PC-3 (cell line): ENCODE results near the gene APBA2. TPM values are rescaled to one million over a fixed set of nuclear protein-coding genes. Genes with fewer than 3 reads are reported as not detected.

Experiments
- ATAC-seq: fragments of 200-7000 bp; cut with Tn5 transposase; 2 replicates; pipeline ENCODE4 v1.9.1; 2020; ENCODE audit warnings: mild to moderate bottlenecking, moderate library complexity
- BruUV-seq: library from RNA; stranded (reverse); fragments of 400-500 nt; replicated peaks from 2 replicates; lab custom pipeline; 2021; lab: Mats Ljungman, UMichigan
- CTCF ChIA-PET: fragments of 300-600 bp; sonication (Branson Sonifier 250); formaldehyde crosslinking; loops from one replicate; lab custom pipeline; 2022; ENCODE audit warnings: antibody characterized with exemption; lab: Charles Lee
- POLR2A ChIA-PET: fragments of 300-600 bp; sonication (Branson Sonifier 250); formaldehyde crosslinking; loops from one replicate; lab custom pipeline; 2022; ENCODE audit warnings: antibody characterized with exemption; ENCODE audit not compliant: unreplicated experiment; lab: Charles Lee
- DNase-seq: peaks from one replicate; pipeline ENCODE4 v3.0.0-alpha.2; 2015
- H2AFZ ChIP-seq: fragments of 300-600 bp; sonication (generic); 2 replicates; pipeline ENCODE4 v1.6.0; 2016; ENCODE audit warnings: antibody characterized with exemption, low read length
- H3F3A ChIP-seq: fragments of 300-600 bp; sonication (generic); one replicate; pipeline ENCODE4 v1.6.0; 2017; ENCODE audit warnings: antibody characterized with exemption, low read length, control low read depth, mild to moderate bottlenecking; ENCODE audit not compliant: unreplicated experiment
- H3K27ac ChIP-seq: fragments of 300-600 bp; sonication (generic); 2 replicates; pipeline ENCODE4 v1.5.1; 2016; ENCODE audit warnings: mild to moderate bottlenecking, low read length
- H3K27me3 ChIP-seq: fragments of 300-600 bp; sonication (generic); 2 replicates; pipeline ENCODE4 v1.6.1; 2016; ENCODE audit warnings: low read length, mixed read lengths
- H3K36me3 ChIP-seq: fragments of 300-600 bp; sonication (generic); 2 replicates; pipeline ENCODE4 v1.6.1; 2016; ENCODE audit warnings: low read depth, mixed run types, low read length, mixed read lengths
- H3K4me1 ChIP-seq: fragments of 300-600 bp; sonication (generic); 2 replicates; pipeline ENCODE4 v1.5.1; 2016; ENCODE audit warnings: low read length; ENCODE audit not compliant: insufficient read depth
- H3K4me2 ChIP-seq: fragments of 300-600 bp; sonication (generic); 2 replicates; pipeline ENCODE4 v1.6.0; 2016; ENCODE audit warnings: low read length
- H3K4me3 ChIP-seq: fragments of 300-600 bp; sonication (generic); 2 replicates; pipeline ENCODE4 v1.5.1; 2016; ENCODE audit warnings: mild to moderate bottlenecking, low read length, mixed read lengths
- H3K79me2 ChIP-seq: fragments of 300-600 bp; sonication (generic); 2 replicates; pipeline ENCODE4 v1.6.1; 2017; ENCODE audit warnings: low read length, mixed read lengths
- H3K9ac ChIP-seq: fragments of 300-600 bp; sonication (generic); 2 replicates; pipeline ENCODE4 v1.6.0; 2016; ENCODE audit warnings: mild to moderate bottlenecking, low read length
- H3K9me2 ChIP-seq: fragments of 300-600 bp; sonication (generic); replicated peaks from 2 replicates; pipeline ENCODE4 v1.6.1; 2016; ENCODE audit warnings: mixed run types, low read length, mixed read lengths
- H3K9me3 ChIP-seq: fragments of 300-600 bp; sonication (generic); 2 replicates; pipeline ENCODE4 v1.6.1; 2016; ENCODE audit warnings: low read length, mixed read lengths
- H4K20me1 ChIP-seq: fragments of 300-600 bp; sonication (generic); 2 replicates; pipeline ENCODE4 v1.6.1; 2016; ENCODE audit warnings: low read length, mixed read lengths
- CTCF ChIP-seq: fragments of 300-600 bp; sonication (generic); conservative IDR thresholded peaks from 2 replicates; pipeline ENCODE4 v1.5.1; 2017; ENCODE audit warnings: antibody characterized with exemption, low read depth, mild to moderate bottlenecking, low read length
- EZH2 ChIP-seq: fragments of 300-600 bp; sonication (generic); IDR thresholded peaks from one replicate; pipeline ENCODE4 v1.6.1; 2017; ENCODE audit warnings: antibody characterized with exemption, mild to moderate bottlenecking, low read length; ENCODE audit not compliant: unreplicated experiment
- EZH2phosphoT487 ChIP-seq: fragments of 300-600 bp; sonication (generic); IDR thresholded peaks from 2 replicates; pipeline ENCODE4 v1.6.1; 2018; ENCODE audit warnings: mild to moderate bottlenecking, antibody characterized with exemption, low read length, borderline replicate concordance
- intact Hi-C: fragments of 100-400 bp; cut with micrococcal nuclease; formaldehyde crosslinking; loops from 2 replicates; pipeline ENCODE4 v1.9.0; 2023
- total RNA-seq: library from RNA; depleted of rRNA; stranded (reverse); fragments of >200 nt; gene quantifications from 2 replicates; pipeline ENCODE4 v1.2.3, GENCODE V29; 2014

Gene APBA2
- total RNA-seq, 1 experiment from 2014 or later: 61.7 TPM

- H3F3A ChIP-seq: no peaks in the 10 kb centered on the region
- no peaks in the 10 kb centered on the region for H3K27me3 ChIP-seq
- H4K20me1 ChIP-seq: no peaks in the 10 kb centered on the region
- DNase-seq (no peak), ATAC-seq (no peak)
- intact Hi-C loops: no loop called here
- H3K9me2 ChIP-seq: no peaks in the 10 kb centered on the region
- no peak overlapping the region for H2AFZ ChIP-seq
- H3K9me3 ChIP-seq: no peaks in the 10 kb centered on the region
- no TSS peak for BruUV-seq
- no peaks in the 10 kb centered on the region for H3K4me1 ChIP-seq
- no peak overlapping the region for H3K27ac ChIP-seq
- H3K9ac ChIP-seq: no peak overlapping the region
- H3K4me3 ChIP-seq: no peak overlapping the region
- ChIA-PET POLR2A (no interaction called here), CTCF (no interaction called here)
- TF ChIP-seq CTCF: 0 out of 2 replicates have a peak, but pooled peaks have one; percentile 13
- no peak for TF ChIP-seq EZH2
- TF ChIP-seq EZH2phosphoT487: no peak
- H3K79me2 ChIP-seq: no peaks in the 10 kb centered on the region
- H3K4me2 ChIP-seq: no peak overlapping the region
- no peaks in the 10 kb centered on the region for H3K36me3 ChIP-seq
These were observed 49.5 kb downstream of the APBA2 start for GRCh38 chr15:28935316-28935715.

GRCh38 chr15:28936081-28936480 lies 50.3 kb downstream of the APBA2 start:
- Histone ChIP-seq H2AFZ (no peak overlapping the region), H3K9me3 (no peaks in the 10 kb centered on the region), H4K20me1 (no peaks in the 10 kb centered on the region), H3K4me2 (no peak overlapping the region), H3K36me3 (no peaks in the 10 kb centered on the region), H3F3A (no peaks in the 10 kb centered on the region), H3K9ac (no peak overlapping the region), H3K79me2 (no peaks in the 10 kb centered on the region), H3K4me3 (no peak overlapping the region), H3K9me2 (no peaks in the 10 kb centered on the region), H3K27ac (no peak overlapping the region), H3K4me1 (no peaks in the 10 kb centered on the region), H3K27me3 (no peaks in the 10 kb centered on the region)
- ATAC-seq (no peak), DNase-seq (no peak)
- intact Hi-C loops: no loop called here
- POLR2A ChIA-PET: no interaction called here
- TF ChIP-seq EZH2 (no peak), CTCF (no peak), EZH2phosphoT487 (no peak)
- CTCF ChIA-PET: no interaction called here
- BruUV-seq: no TSS peak

GRCh38 chr15:28936481-28936881 lies 50.7 kb downstream of the APBA2 start:
- H3K4me1 ChIP-seq: no peaks in the 10 kb centered on the region
- H4K20me1 ChIP-seq: no peaks in the 10 kb centered on the region
- H3K27me3 ChIP-seq: no peaks in the 10 kb centered on the region
- no peak overlapping the region for H3K9ac ChIP-seq
- no peak for ATAC-seq
- no peak overlapping the region for H3K27ac ChIP-seq
- H3F3A ChIP-seq: no peaks in the 10 kb centered on the region
- no peak for DNase-seq
- H2AFZ ChIP-seq: no peak overlapping the region
- H3K4me3 ChIP-seq: no peak overlapping the region
- no peaks in the 10 kb centered on the region for H3K9me3 ChIP-seq
- no peaks in the 10 kb centered on the region for H3K36me3 ChIP-seq
- no peaks in the 10 kb centered on the region for H3K79me2 ChIP-seq
- no peaks in the 10 kb centered on the region for H3K9me2 ChIP-seq
- TF ChIP-seq EZH2phosphoT487 (no peak), CTCF (no peak), EZH2 (no peak)
- no TSS peak for BruUV-seq
- intact Hi-C loops: no loop called here
- CTCF ChIA-PET: no interaction called here
- POLR2A ChIA-PET: no interaction called here
- no peak overlapping the region for H3K4me2 ChIP-seq
